GM12873 (cell line): Measurements from ENCODE around the gene CHCHD6.

Source experiments
- CTCF ChIP-seq: IDR thresholded peaks from 2 replicates; pipeline ENCODE4 v1.5.1; 2012; ENCODE audit warnings: low read depth, mild to moderate bottlenecking, moderate library complexity, low read length, control low read depth; ENCODE audit not compliant: insufficient read depth; ENCODE audit errors: missing control alignments

The CHCHD6 gene

GRCh38 chr3:126780666-126781065, 76.6 kb downstream of the CHCHD6 start:
- no peak for TF ChIP-seq CTCF

GRCh38 chr3:126781406-126781805, 77.4 kb downstream of the CHCHD6 start:
- no peak for TF ChIP-seq CTCF

GRCh38 chr3:126781889-126782491, 78.0 kb downstream of the CHCHD6 start:
- TF ChIP-seq CTCF = no peak

- TF ChIP-seq CTCF = no peak
Observed at GRCh38 chr3:126782536-126782935, 78.5 kb downstream of the CHCHD6 start.

GRCh38 chr3:126784254-126784653, 80.2 kb downstream of the CHCHD6 start:
- no peak for TF ChIP-seq CTCF

GRCh38 chr3:126792998-126793397, 89.0 kb downstream of the CHCHD6 start:
- TF ChIP-seq CTCF = no peak

GRCh38 chr3:126797563-126797962, 93.5 kb downstream of the CHCHD6 start:
- no peak for TF ChIP-seq CTCF
